Pancreas (tissue), 10 donors: ENCODE measurements around the gene NKPD1. TPM values are rescaled to one million over a fixed set of nuclear protein-coding genes. Genes with fewer than 3 reads are reported as not detected.

ENCODE experiments used
- ATAC-seq, 4 donors: fragments of 200-7000 bp; cut with Tn5 transposase; one replicate each; pipeline versions ENCODE4 v1.8.0 to v1.9.1; 2020; ENCODE audit warnings: mild to moderate bottlenecking in 4 of 4, moderate library complexity in 4 of 4
- DNase-seq, 6 donors: peaks; one replicate each; pipeline ENCODE4 v3.0.0-alpha.2; 2020
- FAIRE-seq: peaks from 2 replicates; lab custom pipeline; 2012; peaks lifted over from hg19 to GRCh38; lab: Jason Lieb, UNC
- H3K27ac ChIP-seq, 4 donors: fragments of 200-600 bp; sonication (generic); 1 replicate in 3 of 4; 2 replicates in 1 of 4; pipeline versions ENCODE4 v1.5.0 to v1.8.0; 2020
- H3K27me3 ChIP-seq, 4 donors: fragments of 200-600 bp; one replicate each; pipeline ENCODE4 v1.8.0; 2021
- H3K36me3 ChIP-seq, 3 donors: fragments of 200-600 bp; sonication (generic) in 1 of 3; one replicate each; pipeline versions ENCODE4 v1.5.0 to v1.8.0; 2020 to 2021
- H3K4me1 ChIP-seq, 3 donors: fragments of 200-600 bp; one replicate each; pipeline ENCODE4 v1.8.0; 2021
- H3K4me3 ChIP-seq, 4 donors: fragments of 200-600 bp; sonication (generic) in 2 of 4; one replicate each; pipeline versions ENCODE4 v1.5.0 to v1.8.0; 2020 to 2021
- H3K9me3 ChIP-seq, 4 donors: fragments of 200-600 bp; one replicate each; pipeline ENCODE4 v1.8.0; 2021
- CTCF ChIP-seq, 4 donors: fragments of 200-600 bp; sonication (generic) in 3 of 4; IDR thresholded peaks; one replicate each; pipeline versions ENCODE4 v1.5.0 to v1.8.0; 2021; ENCODE audit warnings: antibody characterized with exemption in 4 of 4
- WGBS, 2 donors: extraction: QIAGEN DNeasy Blood & Tissue Kit; methylation state at CpG; one replicate each; pipeline ENCODE4 v1.1.7; 2013; 5-methylcytosine and 5-hydroxymethylcytosine counted together
- intact Hi-C, 3 donors: fragments of 100-400 bp; cut with DNase I; formaldehyde crosslinking; loops; one replicate each; pipeline versions ENCODE4 v1.11.1 to v1.14.2; 2022
- polyA plus RNA-seq, 2 donors: library from polyadenylated mRNA; stranded (reverse); fragments of 200-250 nt; gene quantifications; one replicate each; pipeline ENCODE4 v1.2.3, GENCODE V29; 2013
- total RNA-seq, 6 donors: library from RNA; stranded (reverse); fragmentation: NEBNext Ultra II Directional in 4 of 6; extraction: Animal tissue kit (Norgen Biotek cat#: 25700) in 4 of 6; gene quantifications; one replicate each; pipeline versions ENCODE4 v1.2.1 to v1.2.4, GENCODE V29; 2021 to 2023
- donor health status: healthy with polysubstance abuse.
- donor health status: DM: no; HTN: no; CAD: no; lungs with moderate emphysema.
- donor health status: DM: no; HTN: no; CAD: no.
- donor health status: control.
- donor health status: control.
- donor health status: Bipolar disorder and iron deficiency.
- donor health status: DM: yes; HTN: yes; CAD: no.
- donor health status: DM: no; HTN: no; CAD: no.
- donor health status: DM: no; HTN: no; CAD: no.
- donor health status: DM: yes; HTN: yes; CAD: no.

NKPD1 gene
- total and polyA plus RNA-seq, 8 donors = 0.03 to 0.33 (median 0.14) TPM; not detected in 4

DNA sequence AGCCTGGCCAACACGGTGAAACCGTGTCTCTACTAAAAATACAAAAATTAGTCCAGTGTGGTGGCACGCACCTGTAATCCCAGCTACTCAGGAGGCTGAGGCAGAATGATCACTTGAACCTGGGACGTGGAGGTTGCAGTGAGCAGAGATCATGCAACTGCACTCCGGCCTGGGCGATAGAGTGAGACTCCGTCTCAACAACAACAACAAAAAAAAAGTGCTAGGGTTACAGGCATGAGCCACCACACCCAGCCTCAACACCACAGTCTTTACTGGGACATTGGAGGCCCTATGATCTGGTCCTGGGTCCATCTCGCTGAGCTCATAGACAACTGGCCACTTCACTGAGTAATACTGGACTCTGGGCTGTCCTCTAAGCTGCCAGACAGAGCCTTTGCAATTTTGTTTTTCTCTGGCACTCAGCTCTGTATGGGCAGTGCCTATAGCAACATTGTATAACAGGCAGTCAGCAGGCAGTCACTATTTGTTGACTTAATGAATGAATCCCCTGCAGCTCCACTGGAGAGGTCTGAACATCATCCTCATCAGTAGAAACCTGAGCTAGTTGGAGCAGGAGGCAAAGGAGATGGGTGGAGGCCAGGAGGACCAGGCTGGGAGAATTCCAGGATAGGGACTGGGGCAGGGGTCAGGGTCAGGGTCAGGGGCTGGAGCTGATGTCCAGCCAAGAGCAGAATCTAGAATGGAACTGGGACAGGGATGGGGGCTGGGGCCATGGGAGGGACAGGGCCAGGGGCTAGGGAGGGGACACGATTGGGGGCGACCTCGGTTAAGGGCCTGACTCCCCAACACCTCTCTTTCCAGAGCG is 25.9 kb upstream of the NKPD1 start:
- WGBS, 2 donors = 76 to 87% methylated on average over 12 of the region's 12 CpGs
- Histone ChIP-seq H3K4me3 (no peak overlapping the region), H3K4me1 (no peaks in the 10 kb centered on the region), H3K36me3 (no peaks in the 10 kb centered on the region), H3K9me3 (no peaks in the 10 kb centered on the region), H3K27me3 (no peaks in the 10 kb centered on the region), H3K27ac (no peak overlapping the region)
- DNase-seq (no peak), ATAC-seq (no peak), FAIRE-seq (no peak)
- intact Hi-C loops = no loop called here
- TF ChIP-seq CTCF (IDR thresholded peaks at IDR 0.05) = no peak

- no peak overlapping the region for H3K27ac ChIP-seq
- H3K27me3 ChIP-seq = no peaks in the 10 kb centered on the region
- ATAC-seq (no peak), FAIRE-seq (no peak), DNase-seq (no peak)
- H3K4me3 ChIP-seq = no peak overlapping the region
- H3K36me3 ChIP-seq = no peaks in the 10 kb centered on the region
- H3K9me3 ChIP-seq = no peaks in the 10 kb centered on the region
- no peak for TF ChIP-seq CTCF (IDR thresholded peaks at IDR 0.05)
- WGBS, 2 donors = 94 to 100% methylated on average over 5 of the region's 5 CpGs
- intact Hi-C loops = no loop called here
- peaks cover 5 to 16% (median 12%) of the 10 kb centered on the region in 3 donors for H3K4me1 ChIP-seq
Measured at GRCh38 chr19:45184115-45184514, 23.3 kb upstream of the NKPD1 start.

DNA sequence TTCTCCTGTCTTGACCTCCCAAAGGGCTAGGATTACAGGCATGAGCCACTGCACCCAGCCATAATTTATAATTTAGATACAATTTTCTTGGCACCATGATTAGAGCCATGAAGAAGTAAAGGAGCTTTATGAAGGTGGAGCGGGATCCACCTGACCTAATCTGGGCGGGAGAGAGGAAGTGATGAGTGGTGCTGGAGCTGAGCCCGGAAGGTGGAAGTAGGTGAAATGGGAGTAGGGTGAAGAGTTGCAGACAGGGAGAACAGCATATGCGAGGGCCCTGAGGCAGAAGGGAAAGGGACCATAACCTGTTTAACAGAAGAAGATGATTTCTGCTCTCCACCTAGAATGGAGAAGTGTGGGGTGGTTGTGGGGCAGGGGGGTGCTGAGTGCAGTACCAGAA is 22.0 kb upstream of the NKPD1 start:
- Histone ChIP-seq H3K27ac (no peak overlapping the region), H3K36me3 (no peaks in the 10 kb centered on the region), H3K4me3 (no peak overlapping the region), H3K27me3 (no peaks in the 10 kb centered on the region), H3K9me3 (no peaks in the 10 kb centered on the region), H3K4me1 (peaks cover 5 to 16% (median 12%) of the 10 kb centered on the region in 3 donors)
- no peak for TF ChIP-seq CTCF (IDR thresholded peaks at IDR 0.05)
- WGBS, 2 donors = 90 to 91% methylated on average over 4 of the region's 4 CpGs
- no peak for FAIRE-seq
- no peak for DNase-seq
- intact Hi-C loops = no loop called here
- no peak for ATAC-seq

DNA sequence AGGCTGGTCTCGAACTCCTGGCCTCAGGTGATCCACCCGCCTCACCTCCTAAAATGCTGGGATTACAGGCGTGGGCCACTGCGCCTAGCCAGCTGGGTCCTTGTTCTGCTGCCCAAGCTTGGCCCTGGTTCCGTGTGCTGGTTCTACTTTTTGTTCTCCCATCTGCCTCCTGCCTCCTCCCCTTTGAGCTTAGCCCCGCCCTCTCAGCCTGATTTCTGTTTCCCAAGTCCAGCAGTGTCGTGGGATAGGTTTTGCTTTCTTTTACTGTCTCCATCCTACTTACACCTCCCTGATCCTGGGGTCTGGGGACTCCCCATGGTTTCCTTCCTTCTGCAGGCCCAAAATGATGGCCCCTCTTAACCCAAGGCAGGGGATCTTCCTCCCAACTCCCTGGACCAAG is 20.2 kb upstream of the NKPD1 start:
- intact Hi-C loops = no loop called here
- TF ChIP-seq CTCF (IDR thresholded peaks at IDR 0.05) = no peak
- peak in 1 of 6 donors; percentile 13 for DNase-seq
- WGBS, 2 donors = 79 to 88% methylated on average over 7 of the region's 7 CpGs
- no peaks in the 10 kb centered on the region for H3K27me3 ChIP-seq
- no peak for ATAC-seq
- H3K36me3 ChIP-seq = no peaks in the 10 kb centered on the region
- no peak overlapping the region for H3K27ac ChIP-seq
- no peak for FAIRE-seq
- peaks cover 5 to 16% (median 15%) of the 10 kb centered on the region in 3 donors for H3K4me1 ChIP-seq
- H3K9me3 ChIP-seq = no peaks in the 10 kb centered on the region
- no peak overlapping the region for H3K4me3 ChIP-seq

DNA sequence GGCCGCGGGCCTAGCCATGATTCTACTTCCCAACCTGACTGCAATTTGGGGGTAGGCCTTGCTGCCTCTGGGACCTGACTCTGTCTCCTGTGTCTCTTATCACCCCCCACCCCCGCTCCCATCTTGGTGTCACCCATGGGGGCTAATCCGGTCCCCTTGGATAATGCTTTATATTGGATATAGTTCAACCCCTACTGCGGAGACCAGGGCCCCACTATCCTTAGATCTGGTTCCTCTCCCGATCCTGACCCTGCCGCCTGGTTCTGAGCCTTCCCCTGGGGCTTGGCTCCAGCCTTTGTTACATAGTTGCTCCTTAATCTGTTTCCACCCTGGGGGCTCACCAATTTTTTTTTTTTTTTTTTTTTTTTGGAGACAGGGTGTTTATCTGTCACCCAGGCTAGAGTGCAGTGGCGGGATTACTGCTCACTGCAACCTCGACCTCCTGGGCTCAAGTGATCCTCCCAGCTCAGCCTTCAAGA is 19.1 kb upstream of the NKPD1 start:
- DNase-seq (no peak), FAIRE-seq (no peak), ATAC-seq (no peak)
- 44 to 50% methylated on average over 9 of the region's 9 CpGs for WGBS, 2 donors
- Histone ChIP-seq H3K4me3 (peak overlapping the region; percentile 58 to 90 (median 68)), H3K27ac (peak overlapping the region; percentile 70 to 88 (median 83)), H3K9me3 (no peaks in the 10 kb centered on the region), H3K4me1 (peaks cover 5 to 16% (median 15%) of the 10 kb centered on the region in 3 donors), H3K36me3 (no peaks in the 10 kb centered on the region), H3K27me3 (no peaks in the 10 kb centered on the region)
- TF ChIP-seq CTCF (IDR thresholded peaks at IDR 0.05) = no peak
- intact Hi-C loops = no loop called here
